KBM-7 (cell line): ENCODE measurements around the gene IFITM1.
"Not testable (repeated sequence)": the region's sequence is repeated elsewhere in the genome, so short reads cannot be mapped to it uniquely, and the experiment has no call there.

ENCODE experiments used
- DNase-seq: peaks from one replicate; pipeline ENCODE4 v3.0.0-alpha.2; 2015
- in situ Hi-C: fragments of 300-500 bp; cut with MboI; formaldehyde crosslinking; loops from 2 replicates; pipeline ENCODE4 v1.14.3; 2020; ENCODE audit warnings: low sequenced_read_pairs, low pct_unique_long_range_greater_than_20kb, mixed read lengths

The IFITM1 gene

GRCh38 chr11:319121-319887 is 5.5 kb downstream of the IFITM1 start:
- DNase-seq, in situ Hi-C loops: not testable (repeated sequence)

- in situ Hi-C loops, DNase-seq: not testable (repeated sequence)
Measured at GRCh38 chr11:319888-320273, 6.0 kb downstream of the IFITM1 start.

GRCh38 chr11:324156-324555 is 10.3 kb downstream of the IFITM1 start:
- DNase-seq = no peak
- in situ Hi-C loops = no loop called here

GRCh38 chr11:324593-325517 is 11.0 kb downstream of the IFITM1 start:
- in situ Hi-C loops, DNase-seq: not testable (repeated sequence)

- DNase-seq = no peak
- in situ Hi-C loops = no loop called here
Measured at GRCh38 chr11:325796-326591, 12.2 kb downstream of the IFITM1 start.

- in situ Hi-C loops = no loop called here
- DNase-seq = no peak
Measured at GRCh38 chr11:326592-326841, 12.7 kb downstream of the IFITM1 start.

GRCh38 chr11:326842-327580 is 13.2 kb downstream of the IFITM1 start:
- in situ Hi-C loops = no loop called here
- DNase-seq = peak; percentile 88

- in situ Hi-C loops = no loop called here
- DNase-seq = no peak
Measured at GRCh38 chr11:327581-327923, 13.7 kb downstream of the IFITM1 start.

- in situ Hi-C loops = no loop called here
- DNase-seq = no peak
Measured at GRCh38 chr11:328012-328411, 14.2 kb downstream of the IFITM1 start.

- in situ Hi-C loops, DNase-seq: not testable (repeated sequence)
Measured at GRCh38 chr11:328516-329100, 14.8 kb downstream of the IFITM1 start.

GRCh38 chr11:329886-330253 is 16.0 kb downstream of the IFITM1 start:
- in situ Hi-C loops = no loop called here
- DNase-seq = no peak

- in situ Hi-C loops = no loop called here
- DNase-seq = no peak
Measured at GRCh38 chr11:330307-330693, 16.5 kb downstream of the IFITM1 start.

GRCh38 chr11:330694-331357 is 17.0 kb downstream of the IFITM1 start:
- in situ Hi-C loops = no loop called here

GRCh38 chr11:331358-332060 is 17.7 kb downstream of the IFITM1 start:
- no peak for DNase-seq
- in situ Hi-C loops = no loop called here

More at GRCh38 chr11:330694-331357, 17.0 kb downstream of the IFITM1 start:
- no peak for DNase-seq

GRCh38 chr11:332651-333480 is 19.0 kb downstream of the IFITM1 start:
- no peak for DNase-seq
- in situ Hi-C loops = no loop called here

GRCh38 chr11:333616-334263 is 19.9 kb downstream of the IFITM1 start:
- in situ Hi-C loops, DNase-seq: not testable (repeated sequence)
